Keratinocyte (primary cell): ENCODE data around the gene ENTR1.

Experiments used
- CTCF ChIP-seq, 3 experiments: IDR thresholded peaks in 1 of 3; conservative IDR thresholded peaks in 1 of 3; optimal IDR thresholded peaks in 1 of 3; 2 replicates in 2 of 3; 3 replicates in 1 of 3; pipeline versions ENCODE3 to v1.5.1; 2011; ENCODE audit warnings: low read length in 3 of 3, mild to moderate bottlenecking in 3 of 3, moderate library complexity in 2 of 3, control low read depth in 1 of 3, inconsistent platforms in 1 of 3; ENCODE audit not compliant: insufficient read depth in 2 of 3; ENCODE audit errors: extremely low read depth in 1 of 3
- EZH2 ChIP-seq: IDR thresholded peaks from one replicate; pipeline ENCODE4 v1.6.1; 2012; ENCODE audit warnings: inconsistent platforms, mild to moderate bottlenecking, low read length, moderate library complexity

GRCh38 chr9:136354592-136355085 is 55.8 kb downstream of the ENTR1 start:
- no peak for TF ChIP-seq CTCF (optimal IDR thresholded peaks at IDR 0.05 in 1 of 3, IDR thresholded peaks at IDR 0.05 in 1 of 3, conservative IDR thresholded peaks at IDR 0.05 in 1 of 3; ENCODE audit: extremely low read depth in 1 of 3, insufficient read depth in 2 of 3, low read length in 3 of 3)
- TF ChIP-seq EZH2 = no peak
